Glomerular visceral epithelial cell (primary cell): Measurements from ENCODE around the gene AATK.

Experiments used
- DNase-seq: peaks from one replicate; pipeline ENCODE4 v3.0.0-alpha.2; 2016; ENCODE audit errors: extremely low spot score

Gene AATK, protein sequence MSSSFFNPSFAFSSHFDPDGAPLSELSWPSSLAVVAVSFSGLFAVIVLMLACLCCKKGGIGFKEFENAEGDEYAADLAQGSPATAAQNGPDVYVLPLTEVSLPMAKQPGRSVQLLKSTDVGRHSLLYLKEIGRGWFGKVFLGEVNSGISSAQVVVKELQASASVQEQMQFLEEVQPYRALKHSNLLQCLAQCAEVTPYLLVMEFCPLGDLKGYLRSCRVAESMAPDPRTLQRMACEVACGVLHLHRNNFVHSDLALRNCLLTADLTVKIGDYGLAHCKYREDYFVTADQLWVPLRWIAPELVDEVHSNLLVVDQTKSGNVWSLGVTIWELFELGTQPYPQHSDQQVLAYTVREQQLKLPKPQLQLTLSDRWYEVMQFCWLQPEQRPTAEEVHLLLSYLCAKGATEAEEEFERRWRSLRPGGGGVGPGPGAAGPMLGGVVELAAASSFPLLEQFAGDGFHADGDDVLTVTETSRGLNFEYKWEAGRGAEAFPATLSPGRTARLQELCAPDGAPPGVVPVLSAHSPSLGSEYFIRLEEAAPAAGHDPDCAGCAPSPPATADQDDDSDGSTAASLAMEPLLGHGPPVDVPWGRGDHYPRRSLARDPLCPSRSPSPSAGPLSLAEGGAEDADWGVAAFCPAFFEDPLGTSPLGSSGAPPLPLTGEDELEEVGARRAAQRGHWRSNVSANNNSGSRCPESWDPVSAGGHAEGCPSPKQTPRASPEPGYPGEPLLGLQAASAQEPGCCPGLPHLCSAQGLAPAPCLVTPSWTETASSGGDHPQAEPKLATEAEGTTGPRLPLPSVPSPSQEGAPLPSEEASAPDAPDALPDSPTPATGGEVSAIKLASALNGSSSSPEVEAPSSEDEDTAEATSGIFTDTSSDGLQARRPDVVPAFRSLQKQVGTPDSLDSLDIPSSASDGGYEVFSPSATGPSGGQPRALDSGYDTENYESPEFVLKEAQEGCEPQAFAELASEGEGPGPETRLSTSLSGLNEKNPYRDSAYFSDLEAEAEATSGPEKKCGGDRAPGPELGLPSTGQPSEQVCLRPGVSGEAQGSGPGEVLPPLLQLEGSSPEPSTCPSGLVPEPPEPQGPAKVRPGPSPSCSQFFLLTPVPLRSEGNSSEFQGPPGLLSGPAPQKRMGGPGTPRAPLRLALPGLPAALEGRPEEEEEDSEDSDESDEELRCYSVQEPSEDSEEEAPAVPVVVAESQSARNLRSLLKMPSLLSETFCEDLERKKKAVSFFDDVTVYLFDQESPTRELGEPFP (N-terminal part only)

DNA sequence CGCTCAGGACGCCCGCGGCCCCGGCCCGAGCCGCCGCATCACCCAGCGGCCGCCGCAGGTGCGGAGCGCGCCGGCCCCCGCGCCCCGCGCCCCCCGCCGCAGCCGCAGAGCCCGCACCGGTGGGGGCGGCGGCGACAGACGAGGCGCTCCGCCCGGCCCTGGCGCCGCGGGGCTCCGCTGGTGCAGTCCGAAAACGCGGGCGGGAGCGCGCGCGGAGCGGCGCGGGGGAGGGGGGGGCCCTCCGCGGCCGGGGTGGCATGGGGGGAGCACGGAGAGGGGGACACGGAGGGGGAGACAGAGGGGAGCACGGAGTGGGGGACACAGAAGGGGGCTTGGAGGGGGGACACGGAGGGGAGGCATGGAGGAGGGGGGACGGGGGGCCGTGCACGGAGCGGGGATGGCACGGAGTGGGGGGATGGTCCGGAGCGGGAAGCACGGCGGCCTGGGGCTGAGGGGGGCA lies at the start of gene AATK:
Gene AATK, minus strand, starts transcription at position 189 of the 460 bp plus-strand sequence. CDS start 229 bp downstream, outside the sequence.
- no peak for DNase-seq

DNA sequence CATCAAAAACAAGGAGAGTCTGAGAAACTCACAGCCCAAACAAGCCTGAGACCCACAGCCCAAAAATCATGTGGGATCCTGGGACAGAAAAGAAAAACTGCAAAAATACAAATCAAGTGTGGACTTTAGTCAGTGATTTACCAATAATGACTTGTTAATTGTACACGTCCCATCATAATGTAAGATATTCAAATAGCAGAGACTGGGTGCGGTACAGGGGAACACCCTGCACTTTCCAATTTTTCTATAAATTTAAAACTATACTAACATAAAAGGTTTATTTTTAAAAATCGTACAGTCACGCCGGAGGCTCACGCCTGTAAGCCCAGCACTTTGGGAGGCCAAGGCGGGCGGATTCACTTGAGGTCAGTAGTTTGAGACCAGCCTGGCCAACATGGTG lies 48.0 kb upstream of the AATK start:
- DNase-seq, result no peak

DNA sequence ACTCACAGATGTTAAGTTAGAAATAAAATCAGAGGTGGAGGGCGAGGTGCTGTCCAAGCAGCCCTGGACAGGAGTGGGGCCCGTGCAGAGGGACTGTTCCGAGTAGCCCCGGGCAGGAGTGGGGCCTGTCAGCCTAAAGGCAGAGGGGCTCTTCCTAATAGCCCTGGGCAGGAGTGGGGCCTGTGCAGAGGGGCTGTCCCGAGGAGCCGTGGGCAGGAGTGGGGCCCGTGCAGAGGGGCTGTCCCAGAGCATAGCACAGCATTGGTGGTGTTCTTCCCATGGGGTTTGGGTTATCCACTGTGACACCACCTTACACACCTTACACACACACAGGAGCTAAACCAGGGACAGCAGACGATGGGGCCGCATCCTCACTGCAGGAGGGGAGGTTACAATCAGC lies 46.3 kb upstream of the AATK start:
- DNase-seq, result no peak

DNA sequence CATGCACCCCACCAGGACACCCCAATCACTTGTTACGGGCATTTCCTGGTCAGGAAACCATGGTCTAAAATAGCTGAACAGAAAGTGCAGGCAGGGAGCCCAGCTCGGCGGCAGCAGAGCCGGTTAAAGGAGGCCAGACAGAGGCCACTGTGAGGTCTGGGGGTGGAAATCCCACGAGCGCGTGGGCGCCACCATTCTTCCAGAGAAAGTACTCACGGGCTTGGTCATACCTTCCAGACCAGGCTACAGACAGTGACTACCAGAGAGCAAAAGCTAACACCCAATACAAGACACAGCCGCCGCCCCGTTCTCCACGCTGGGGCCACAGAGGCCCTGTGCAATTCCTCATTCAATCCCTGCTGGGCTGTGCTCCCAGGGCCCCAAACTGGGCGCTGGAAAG lies 44.8 kb upstream of the AATK start:
- DNase-seq, result no peak

DNA sequence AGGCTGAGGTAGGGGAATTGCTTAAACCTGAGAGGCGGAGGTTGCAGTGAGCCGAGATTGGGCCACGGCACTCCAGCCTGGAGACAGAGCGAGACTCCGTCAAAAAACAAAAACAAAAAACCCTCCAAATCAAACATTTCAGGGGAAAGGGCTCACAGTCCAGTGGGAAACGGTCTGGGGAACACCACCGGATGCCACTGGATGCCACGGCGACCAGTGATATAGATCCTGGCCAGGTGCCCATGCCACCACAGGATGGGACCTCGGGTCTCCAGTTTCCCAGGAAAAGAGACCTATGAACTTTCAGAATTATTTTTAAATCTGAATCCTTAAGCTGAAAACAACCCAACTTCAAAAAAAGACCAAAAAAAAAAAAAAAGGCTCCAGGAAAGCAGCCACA lies 44.4 kb upstream of the AATK start:
- DNase-seq, result no peak

DNA sequence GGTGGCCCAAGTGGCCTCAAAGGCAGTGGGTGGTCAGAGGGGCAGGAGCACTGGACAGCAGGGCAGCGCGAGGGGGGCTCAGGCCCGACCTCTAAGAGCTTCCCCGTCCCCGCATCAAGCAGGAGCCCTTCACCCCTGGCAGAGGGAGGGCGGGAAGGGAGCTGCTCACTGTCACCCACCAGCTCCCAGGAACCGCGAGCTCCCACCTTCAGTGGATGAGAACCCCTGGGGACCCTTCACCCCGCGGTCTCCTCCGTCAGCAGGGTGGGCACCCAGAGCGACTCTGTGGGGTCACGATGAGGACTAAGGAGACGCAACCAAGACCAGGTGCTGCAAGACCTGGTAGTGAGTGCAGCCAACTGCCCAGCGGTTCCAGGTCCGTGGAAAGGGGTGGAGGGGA lies 43.1 kb upstream of the AATK start:
- no peak for DNase-seq

DNA sequence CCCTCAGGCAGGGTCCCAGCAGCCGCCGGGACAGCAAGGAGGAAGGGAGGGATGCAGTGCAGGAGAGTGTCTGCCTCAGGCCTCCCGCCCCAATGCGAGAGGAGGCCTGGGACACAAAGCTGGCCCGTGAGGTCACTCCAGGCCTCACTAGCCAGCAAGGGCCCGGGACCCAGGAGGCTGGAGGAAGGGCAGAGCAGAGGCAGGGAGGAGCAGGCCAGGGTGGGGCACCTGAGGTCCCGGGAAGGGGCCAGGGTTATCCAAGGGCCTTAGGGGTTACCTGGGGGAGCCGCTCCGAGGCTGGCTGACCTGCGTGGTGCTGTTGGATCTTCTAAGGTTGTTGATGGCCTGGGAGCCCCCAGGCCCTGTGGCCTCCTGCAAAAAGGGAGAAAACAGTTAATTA lies 42.6 kb upstream of the AATK start:
- DNase-seq, result no peak

DNA sequence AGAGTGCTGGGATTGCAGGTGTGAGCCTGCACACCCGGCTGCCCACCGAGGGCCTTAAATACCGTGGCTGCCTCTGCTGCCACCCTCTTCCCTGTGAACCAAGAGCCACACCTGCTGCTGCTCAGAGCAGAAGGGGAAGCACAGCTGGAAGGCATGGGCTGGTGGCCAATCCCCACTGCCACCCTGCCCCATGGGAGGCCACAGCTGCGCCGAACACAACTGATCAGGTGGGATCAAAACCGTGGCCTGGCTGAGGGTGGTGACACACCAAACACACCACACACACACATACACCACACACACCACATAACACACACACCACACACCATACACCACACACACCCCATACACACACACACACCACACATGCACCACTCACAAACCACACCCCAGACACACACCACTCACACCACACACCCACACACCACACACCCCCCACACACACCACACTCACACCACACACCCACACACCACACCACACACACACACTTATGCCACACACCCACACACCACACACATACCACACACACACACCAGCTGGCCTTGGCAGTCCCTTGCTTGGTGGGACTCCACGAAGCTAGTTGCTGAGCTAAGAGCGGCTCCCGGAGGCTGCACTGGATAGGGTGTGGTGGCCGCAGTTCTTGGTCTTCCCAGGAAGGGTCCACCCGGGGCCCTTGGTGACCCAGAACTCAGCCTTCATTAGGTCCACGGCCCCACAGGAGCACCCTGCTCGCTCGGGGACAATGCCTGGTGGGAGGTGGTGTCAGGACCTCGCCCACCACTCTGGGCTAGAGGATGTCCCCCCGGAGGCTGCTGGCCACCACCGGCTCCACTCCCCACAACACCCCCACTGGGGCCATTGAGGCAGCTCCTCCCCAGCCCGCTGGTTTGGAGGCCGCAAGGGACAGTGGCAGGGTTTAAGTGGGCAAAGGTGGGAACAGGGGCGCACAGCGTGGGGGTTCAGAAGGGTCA lies 41.9 kb upstream of the AATK start:
- no peak for DNase-seq

DNA sequence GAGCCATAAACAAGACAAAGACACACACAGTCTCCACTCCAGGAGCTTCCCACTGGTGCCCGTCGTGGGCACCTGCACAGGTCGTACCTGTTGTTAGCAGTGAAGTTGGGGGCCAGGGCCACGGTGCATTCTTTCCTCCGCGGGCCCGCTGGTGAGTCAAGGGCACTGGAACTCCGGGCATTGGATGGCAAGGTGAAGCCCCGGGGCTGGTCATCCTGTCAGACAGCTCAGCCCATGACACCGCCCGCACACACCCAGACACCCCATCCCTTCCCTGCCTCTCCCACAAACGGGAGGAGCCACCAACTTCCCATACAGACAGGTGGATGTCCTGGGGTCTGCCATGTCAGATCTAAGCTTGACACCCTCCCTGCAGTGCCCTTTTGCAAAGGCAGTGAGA lies 40.6 kb upstream of the AATK start:
- no peak for DNase-seq

DNA sequence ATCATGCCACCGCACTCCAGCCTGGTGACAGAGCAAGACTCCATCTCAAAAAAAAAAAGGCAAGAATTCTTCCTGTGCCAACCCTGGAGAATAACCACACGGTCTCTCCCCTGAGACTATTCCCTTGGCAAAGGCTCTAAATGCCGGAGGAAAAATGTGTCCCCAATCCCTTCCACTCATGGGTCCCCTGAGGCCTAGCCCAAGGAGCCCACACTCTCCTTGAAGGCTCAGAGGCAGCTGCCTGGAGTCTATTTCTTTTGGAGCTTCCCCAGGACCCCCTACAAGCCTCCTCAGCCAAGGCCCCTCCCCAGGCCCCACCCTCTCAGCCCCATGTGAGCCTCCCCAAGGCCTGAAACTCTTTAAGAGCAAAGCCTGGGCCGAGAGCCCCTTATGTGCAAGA lies 40.1 kb upstream of the AATK start:
- DNase-seq, result no peak

DNA sequence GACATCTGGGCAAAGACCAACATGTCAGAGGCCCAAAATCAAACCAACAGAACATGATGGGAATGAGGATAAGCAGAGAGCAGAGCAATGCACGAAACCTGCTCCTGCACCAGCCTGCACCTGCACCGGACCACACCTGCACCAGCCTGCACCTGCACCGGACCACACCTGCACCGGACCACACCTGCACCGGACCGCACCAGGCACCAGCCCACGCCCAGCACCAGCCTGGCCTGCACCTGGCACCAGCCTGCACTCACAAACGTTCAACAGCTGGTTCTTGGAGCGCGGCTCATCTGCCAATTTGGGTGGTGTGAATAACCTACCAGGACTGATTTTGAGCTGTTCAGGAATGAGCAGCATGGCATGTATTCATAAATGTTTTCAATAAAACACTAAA lies 38.6 kb upstream of the AATK start:
- no peak for DNase-seq

DNA sequence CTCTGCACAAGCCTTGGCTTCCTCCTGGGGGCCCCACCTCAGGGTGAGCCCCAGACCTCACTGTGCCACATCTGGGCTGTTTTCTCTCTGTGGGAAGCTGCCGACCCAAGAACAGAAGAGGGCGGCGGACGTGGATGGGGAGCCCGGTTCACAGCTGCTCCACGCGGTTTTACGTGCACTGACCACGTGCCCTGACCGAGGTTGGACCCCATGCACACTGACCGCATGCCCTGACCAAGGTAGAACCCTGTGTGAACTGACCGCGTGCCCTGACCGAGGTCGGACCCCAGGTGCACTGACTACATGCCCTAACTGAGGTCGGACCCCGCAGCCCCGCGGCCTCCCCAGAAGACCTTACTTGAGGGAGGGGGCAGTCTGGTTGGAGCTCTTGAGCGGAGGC lies 37.1 kb upstream of the AATK start:
- DNase-seq, result no peak

DNA sequence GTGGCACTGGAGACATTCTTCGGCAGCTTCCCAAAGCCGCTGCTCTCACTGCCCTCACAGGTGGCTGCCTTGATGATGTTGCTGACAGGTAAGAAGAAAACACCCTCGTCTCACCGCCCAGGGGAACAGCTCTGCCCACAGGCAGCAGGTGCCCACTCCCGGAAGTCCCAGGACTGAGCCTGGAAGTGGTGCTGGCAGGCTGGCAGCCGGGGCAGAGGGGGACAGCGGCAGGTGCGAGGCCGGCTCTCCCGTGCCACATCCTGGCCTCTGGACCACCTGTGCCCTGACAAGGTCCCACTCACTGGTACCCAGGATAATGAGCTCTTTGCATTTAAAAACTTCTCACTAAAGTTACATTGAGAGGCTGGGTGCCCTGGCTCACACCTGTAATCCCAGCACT lies 36.3 kb upstream of the AATK start:
- no peak for DNase-seq

DNA sequence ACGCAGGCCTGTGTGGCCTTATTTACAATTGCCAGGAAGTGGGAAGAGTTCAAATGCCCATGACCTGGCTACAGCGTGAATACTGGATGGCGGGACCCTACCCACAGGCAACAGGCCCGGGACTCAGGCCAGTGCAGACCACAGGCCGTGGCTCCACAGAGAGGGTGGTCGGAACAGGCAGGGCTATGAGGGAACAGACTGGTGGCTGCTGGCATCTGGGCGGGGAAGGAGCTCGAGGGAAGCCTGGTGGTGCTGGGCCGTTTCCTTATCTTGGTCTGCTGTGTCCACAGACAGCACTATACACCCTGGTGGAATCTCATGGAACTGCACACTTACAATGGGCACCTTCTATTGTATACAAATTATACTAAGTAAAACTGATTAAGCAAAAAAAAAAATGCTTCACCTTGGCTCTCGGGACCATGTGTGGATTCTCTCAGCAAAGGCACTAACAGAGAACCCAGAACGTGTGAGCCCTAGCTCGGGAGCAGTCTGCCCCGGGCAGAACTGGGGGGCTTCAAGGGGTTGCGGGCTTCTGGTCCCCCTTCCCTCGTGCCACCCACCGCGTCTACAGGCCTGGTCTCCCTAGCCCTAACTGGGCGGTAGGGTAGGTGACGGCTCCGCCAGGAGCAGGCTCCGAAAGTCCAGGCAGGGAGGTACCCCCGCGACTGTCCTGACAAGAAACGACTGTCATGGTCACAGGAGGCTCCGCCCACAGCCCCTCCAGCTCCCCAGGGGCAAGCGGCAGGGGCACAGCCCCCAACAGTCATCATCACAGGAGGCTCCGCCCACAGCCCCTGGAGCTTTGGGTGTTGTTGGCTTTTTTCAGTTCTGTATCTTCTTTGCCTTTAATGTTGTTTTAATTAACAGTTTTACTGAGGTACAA lies 34.9 kb upstream of the AATK start:
- peak; percentile 61 for DNase-seq

DNA sequence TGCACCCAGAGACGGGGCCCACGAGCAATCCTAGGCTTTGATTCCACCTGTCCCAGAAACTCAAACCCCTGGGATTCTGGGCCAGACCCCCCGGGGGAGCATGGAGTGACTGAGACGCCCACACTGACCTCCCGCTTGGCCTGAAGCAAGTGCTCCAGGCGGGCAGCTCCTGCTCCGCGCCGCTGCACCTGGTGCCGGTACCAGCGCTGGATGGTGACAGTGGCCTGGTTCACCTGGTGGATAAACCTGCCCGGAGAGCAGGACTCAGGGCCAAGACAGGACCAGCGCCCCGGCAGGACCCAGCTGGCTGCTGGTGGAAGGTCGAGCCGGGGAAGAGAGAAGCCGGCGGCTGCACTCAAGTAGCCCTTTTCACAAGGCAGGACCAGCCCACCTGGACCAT lies 34.2 kb upstream of the AATK start:
- no peak for DNase-seq

DNA sequence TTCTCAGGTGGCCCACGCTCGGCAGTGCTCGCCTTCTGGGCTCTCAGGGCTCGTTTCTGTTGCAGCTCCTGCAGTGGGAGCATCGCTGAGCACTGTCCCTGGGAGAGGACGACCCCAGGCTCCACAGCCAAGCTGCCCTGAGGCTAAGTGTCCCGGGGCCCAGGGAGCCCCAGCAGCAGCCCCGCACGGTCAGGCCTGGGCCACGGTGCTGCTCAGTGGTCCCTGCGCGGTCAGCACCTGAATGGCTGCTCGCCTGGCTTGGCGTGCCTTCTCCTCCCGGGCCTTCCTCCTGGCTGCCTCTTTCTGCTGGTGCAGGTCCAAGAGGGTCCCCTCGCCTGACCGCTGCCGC lies 33.4 kb upstream of the AATK start:
- DNase-seq, result no peak

DNA sequence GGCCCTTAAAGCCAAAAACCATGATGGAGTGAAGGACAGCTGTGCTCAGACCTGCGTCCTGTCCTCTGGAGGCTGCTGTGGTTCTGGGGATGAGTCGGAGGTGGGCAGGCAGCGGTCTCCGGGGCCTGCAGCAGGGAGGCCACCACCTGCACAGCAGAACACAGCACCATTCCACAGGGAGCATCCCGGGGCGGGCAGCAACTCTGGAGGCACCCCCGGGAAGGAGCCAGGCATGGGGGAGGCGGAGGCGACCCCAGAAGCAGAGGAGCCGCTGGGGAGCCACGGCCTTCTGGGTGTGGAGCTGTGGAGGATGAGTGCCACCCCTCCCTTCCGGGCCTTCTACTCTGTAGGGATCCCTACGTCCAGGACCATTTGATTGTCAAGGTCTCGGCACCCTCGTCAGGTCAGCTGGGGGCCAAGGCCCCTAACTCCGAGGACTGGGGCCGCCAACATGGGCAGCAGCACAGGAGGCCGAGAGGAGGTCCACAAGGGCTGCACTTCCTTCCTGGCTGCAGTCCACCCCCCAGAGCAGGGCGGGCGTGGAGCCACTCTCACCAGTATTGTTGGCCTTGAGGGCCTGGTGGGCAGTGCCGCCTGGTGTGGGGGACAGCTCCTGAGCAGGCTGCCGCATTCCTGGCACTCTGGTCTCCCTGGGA lies 32.9 kb upstream of the AATK start:
- DNase-seq, result no peak

DNA sequence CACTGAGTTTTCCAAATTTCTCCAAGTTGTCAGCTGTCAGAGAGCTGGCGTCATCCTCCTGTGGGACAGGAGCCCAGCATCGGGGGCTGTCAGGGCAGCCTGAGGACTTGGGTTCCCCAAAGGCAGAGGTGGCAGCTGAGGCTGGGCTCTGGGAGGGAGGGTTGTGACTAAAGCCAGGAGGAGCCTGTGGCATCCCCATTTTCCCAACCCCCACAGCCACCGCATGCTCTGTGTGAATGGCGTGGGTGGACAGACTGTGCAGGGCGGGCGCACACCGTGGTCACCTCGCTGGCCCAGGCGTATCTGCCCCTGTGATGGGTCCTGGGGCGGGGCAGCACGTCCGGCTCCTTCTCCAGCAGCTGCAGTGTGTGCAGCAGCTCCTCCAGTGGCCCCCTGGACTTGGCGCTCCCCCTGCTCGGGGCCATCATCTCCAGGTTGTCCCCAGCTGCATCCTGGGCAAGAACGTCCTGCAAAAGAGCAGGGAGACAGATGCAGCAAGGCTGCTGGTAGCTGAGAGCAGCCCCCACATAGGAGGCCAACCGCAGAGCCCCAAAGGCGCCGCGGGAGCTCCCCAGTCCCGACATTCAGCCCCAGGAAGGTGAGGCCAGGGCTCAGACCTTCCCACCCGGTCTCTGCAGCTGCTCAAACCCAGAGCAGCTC lies 31.9 kb upstream of the AATK start:
- DNase-seq, result no peak

DNA sequence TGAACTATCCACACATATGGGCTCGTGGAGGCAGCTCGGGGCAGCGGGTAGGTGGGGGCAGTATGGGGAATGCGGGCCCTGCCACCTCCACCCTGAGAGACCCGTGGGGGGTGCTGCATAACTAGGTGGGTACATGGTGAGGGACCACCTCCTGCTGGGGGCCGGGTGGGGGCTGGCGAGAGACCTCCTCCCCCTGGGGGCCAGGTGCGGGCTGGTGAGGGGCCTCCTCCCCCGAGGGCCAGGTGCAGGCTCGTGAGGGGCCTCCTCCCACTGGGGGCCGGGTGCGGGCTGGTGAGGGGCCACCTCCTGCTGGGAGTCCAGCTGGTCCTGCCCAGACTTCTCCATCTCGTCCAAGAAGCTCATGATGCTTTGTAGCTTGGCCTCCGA lies 31.4 kb upstream of the AATK start:
- DNase-seq, result no peak
